GM21529 (cell line): ENCODE measurements around the gene TRIM8.

Source experiments
- ATAC-seq: cut with Tn5 transposase; IDR thresholded peaks from one replicate; pipeline ENCODE4 v1.9.1; 2021; ENCODE audit not compliant: unreplicated experiment

TRIM8 gene

GRCh38 chr10:102668326-102669107 is 24.2 kb downstream of the TRIM8 start:
- no peak for ATAC-seq

GRCh38 chr10:102669206-102670064 is 25.2 kb downstream of the TRIM8 start:
- ATAC-seq, result no peak

DNA sequence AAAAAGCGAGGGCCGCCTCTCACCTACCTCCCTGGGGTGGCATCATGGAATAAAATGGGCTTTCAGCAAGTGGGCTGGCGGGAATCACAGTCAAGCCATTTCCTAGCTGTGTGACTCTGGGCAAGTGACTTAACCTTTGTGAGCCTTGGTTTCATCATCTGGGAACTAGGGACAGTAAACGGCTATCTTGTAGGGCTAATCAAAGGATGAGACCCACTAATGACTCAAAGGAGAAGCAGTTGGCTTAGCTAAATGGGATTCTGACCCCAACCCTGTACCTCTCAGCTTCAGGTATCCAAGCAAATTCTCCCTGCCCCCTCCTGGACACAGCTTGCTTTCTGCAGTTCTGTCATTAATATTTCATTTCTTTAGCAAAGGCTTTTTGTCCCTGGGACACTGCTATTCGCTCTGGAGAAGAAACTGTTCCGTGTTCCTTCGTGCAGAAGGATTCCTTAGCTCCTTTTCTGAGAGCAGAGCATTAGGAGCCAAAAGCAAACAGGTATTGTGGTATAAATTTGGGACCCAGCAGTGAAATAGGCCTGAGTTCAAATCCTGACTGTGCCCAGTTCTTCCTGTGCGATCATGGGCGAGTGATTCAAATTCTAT is 25.9 kb downstream of the TRIM8 start:
- ATAC-seq, result no peak

- ATAC-seq, result no peak
These were observed 26.7 kb downstream of the TRIM8 start for GRCh38 chr10:102670871-102671434.

GRCh38 chr10:102673236-102673818 is 29.0 kb downstream of the TRIM8 start:
- no peak for ATAC-seq

GRCh38 chr10:102673819-102674511 is 29.7 kb downstream of the TRIM8 start:
- no peak for ATAC-seq

GRCh38 chr10:102674566-102674965 is 30.3 kb downstream of the TRIM8 start:
- no peak for ATAC-seq

DNA sequence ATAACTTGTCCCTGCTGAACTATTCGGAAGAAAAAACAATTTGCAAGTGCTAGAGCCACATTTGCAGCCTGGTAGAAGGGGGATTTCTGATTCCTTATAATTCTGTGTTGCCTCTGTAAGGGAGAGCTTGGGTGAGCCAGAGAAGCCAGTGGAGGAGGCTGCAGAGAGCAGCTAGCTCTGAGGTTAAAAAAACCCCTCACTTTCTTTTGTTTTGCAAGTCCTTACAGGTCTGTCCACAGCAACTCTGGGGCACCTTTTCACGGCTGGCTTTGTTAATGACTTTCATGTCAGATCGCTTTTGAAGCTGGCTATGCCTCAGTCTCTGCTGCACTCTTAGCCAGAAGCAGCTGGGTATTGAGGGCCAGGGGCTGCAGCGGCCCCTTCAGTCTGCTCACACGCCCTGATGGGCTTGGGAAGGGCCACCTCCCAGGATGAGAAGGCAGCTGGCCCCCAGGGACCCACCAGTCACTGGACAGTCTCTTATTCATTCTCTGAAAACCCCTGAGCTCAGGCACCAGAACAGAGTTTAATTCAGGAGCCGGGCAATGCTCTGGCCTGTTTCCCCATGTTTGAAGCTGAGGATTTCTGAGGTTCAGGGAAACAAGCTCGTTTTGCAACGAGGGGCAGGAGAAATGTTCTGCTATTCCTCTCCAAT is 30.9 kb downstream of the TRIM8 start:
- no peak for ATAC-seq

DNA sequence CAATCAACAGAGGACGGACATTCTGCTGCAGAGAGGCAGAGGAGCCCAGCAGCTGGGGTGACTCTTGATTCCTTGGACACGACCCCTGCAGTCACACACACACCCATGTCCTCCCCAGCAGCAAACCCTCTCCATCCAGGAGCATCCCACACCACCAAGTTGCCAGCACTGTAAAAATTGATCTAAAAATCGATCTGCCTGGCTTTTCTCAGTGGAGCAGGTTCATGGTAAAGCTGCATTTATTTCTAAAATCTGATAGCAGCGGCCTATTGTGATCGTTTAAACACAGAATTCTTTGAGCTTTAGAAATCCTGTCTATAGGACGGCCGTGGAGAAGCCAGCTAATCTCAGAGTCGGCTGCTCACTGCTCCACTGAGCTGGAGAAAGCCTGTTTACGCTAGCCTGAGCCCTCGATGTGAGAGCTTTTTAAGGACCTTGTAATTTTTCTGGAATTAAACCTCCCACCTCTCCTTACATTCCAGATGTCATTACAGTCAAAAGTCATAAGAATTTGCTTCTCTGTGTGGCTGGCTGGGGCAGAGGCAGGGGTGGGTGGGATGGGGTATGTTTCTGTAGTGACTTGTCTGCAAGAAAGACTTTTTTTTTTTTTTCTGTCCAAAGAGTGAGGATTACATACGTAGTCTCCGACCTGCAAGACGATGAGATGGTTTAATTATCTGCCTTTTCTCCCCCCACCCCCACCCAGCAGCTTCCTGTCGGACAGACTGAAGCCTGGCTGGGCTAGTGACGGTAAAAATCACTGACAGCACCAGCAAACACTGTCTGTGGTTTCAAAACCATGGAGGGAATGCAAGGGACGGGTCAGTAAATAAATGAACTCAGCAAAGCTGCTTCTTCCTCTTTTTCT is 31.6 kb downstream of the TRIM8 start:
- no peak for ATAC-seq

- no peak for ATAC-seq
These were observed 32.4 kb downstream of the TRIM8 start for GRCh38 chr10:102676534-102677315.

DNA sequence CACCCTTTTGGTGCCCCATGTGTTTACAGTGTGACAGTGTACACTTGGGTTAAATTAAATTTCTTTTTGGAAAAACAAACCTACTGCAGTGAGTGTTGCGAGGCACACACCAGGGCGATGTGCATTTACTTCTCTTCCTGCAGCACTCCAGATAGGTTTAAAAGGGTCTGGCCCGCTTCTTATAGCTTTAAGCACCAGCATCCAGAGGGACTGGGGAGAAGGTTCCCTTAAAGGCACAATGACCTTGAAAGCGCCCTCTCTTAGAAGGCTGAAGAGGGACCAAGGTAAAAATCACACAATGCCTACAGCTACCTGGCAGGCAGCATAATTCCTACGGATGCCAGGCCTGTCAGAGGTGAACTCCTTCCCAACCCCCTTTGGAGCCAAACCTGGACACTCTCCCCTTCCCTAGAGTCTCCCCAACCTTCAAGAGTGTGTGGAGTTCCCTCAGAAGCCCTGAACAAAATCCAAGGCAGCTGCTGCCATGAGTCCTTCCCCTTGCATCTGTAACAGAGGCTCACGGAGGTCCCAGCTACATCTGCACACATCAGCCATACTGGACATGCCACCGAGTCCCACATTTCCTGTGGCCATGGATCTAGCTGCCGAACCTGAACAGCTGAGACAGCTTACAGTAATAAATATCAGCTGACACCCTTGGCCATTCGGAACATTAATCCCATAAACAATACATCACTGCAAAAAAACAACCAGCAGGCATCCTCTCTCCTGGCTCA is 33.2 kb downstream of the TRIM8 start:
- no peak for ATAC-seq

DNA sequence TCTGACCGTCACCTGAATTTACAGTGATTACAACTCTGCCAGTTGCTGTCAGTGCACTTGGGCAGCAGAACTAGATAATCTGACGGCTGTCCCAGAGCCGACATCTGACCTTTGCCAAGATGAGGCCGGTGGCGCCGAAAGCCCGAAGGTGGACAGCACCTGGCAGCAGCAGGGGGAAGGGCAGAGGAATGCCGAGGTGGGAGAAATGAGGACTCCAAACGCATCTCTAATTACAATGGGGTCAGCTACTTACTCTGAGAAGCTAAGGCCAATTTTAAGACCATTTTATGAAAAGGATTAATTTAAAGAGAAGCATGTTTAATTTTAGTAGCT is 33.8 kb downstream of the TRIM8 start:
- no peak for ATAC-seq

DNA sequence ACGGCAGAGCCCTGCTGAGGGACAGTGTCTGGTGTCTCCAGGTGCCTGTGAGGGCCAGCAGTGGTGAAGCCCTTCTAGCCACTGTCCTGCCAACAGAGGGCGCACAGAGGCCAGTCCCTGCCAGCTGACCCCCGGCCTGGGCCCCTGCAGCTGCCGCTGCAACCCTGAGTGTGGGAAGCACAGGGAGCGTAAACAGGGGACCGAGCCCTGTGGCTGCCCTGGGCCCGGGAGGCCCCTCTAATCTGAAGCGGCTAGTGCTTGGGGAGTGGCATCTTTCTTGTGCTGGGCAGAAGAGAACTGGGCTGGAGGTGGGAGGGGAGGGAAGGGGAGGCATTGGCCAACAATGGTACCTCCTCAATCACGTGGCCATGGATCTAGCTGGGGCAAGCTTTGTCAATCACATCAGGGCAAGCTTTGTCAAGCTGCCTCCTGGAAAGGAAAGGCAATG is 34.6 kb downstream of the TRIM8 start:
- ATAC-seq, result peak; percentile 47

DNA sequence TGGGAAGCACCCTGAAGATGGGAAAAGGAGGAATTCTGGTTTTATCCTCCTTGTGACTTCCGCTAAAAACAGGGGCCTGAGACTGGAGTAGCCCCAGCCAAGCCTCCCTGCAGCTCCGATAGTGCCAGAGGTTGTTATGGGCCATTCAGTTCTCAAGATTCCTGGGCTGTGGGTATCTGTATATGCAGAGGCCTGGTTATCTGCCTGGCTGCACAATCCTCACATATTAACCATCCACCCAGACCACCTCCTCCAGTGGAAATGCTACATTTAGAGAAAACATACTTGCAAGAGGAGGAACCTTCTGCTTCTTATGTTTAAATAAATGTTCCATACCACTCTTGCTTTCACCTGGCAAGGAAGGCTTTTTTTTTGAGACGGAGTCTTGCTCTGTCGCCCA is 35.3 kb downstream of the TRIM8 start:
- no peak for ATAC-seq

DNA sequence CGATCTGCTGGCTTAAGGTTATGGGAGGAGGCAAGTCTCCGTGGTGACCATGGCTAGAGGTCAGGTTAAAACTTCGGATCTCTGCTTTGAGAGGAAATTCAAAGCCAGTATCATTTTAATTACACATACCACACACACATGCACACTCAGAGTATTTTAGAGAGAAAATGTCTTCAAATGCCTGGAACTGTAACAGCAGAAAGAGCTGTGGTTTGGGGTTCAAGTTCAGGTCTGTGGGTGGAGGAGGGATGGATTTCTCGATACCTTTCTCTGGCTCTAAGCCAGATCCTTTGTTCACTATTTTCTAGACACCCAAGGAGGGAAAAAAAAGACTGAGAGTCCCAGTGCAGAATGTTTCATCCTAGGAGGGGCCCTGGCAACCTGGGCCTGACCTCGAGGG is 37.4 kb downstream of the TRIM8 start:
- ATAC-seq, result no peak

- ATAC-seq, result no peak
These were observed 38.1 kb downstream of the TRIM8 start for GRCh38 chr10:102682416-102682815.

DNA sequence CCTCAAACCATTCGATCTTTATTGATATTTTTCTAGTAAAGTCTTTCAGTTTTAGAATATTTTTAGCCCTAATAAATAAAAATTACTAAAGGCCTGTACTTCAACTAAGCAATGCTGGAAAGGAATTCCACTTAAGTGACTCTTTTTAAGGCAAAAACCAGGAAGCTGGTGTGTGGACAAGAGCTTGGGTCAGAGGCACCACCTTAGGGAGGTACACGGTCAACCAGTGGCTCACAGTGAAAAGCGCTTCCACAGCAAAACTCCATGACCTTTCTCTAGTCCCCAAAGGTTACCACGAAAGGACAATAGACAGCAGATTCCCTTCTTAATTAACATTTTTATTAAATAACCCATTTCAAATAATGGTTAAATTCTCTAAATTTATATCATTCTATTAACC is 38.7 kb downstream of the TRIM8 start:
- ATAC-seq, result no peak

DNA sequence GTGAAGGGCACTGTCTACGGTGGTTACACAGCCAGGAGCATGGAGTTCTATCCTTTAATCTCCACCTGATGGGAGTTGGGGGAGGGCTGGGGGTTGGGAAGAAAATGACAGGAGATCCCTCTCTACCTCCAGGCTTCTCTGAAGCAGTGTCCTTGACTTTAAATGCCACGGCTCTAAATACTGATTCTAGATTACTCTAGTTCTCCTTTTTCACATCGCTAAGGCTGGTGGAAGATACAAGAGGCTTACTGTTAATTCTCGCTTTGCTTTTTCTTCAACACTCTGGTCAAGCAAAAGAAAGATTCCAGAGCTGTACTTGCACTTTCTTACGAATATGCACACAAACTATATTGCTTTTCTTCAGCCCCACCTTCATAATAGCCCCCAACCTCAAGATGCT is 39.5 kb downstream of the TRIM8 start:
- no peak for ATAC-seq
